Loucy (cell line): ENCODE results near the gene MAPK14.

ENCODE experiments used
- CTCF ChIP-seq: fragments of 200-600 bp; sonication (generic); conservative IDR thresholded peaks from 2 replicates; pipeline ENCODE4 v1.5.1; 2014; ENCODE audit warnings: mild to moderate bottlenecking, antibody characterized with exemption, low read length
- EZH2phosphoT487 ChIP-seq: fragments of 200-600 bp; IDR thresholded peaks from 2 replicates; pipeline ENCODE4 v1.6.1; 2018; ENCODE audit warnings: antibody characterized with exemption, mild to moderate bottlenecking, moderate library complexity, borderline replicate concordance

GRCh38 chr6:36110050-36110449, 82.4 kb downstream of the MAPK14 start:
- TF ChIP-seq CTCF (no peak), EZH2phosphoT487 (no peak)
